ENCODE data around the gene PGAP1.

- TF ChIP-seq CTCF (IDR thresholded peaks at IDR 0.05 in 2 of 3, conservative IDR thresholded peaks at IDR 0.05 in 1 of 3; ENCODE audit: borderline replicate concordance in 1 of 3, insufficient read depth in 1 of 3, low read depth in 2 of 3, low read length in 2 of 3) (no peak), EZH2 (IDR thresholded peaks at IDR 0.05) (no peak), POLR2A (IDR thresholded peaks at IDR 0.05; ENCODE audit: borderline replicate concordance, extremely low read depth, insufficient read depth, insufficient read length) (no peak), ZNF274 (IDR thresholded peaks at IDR 0.05; ENCODE audit: low read depth, low read length) (no peak), SP1 (IDR thresholded peaks at IDR 0.05; ENCODE audit: low read depth) (no peak), ATF3 (IDR thresholded peaks at IDR 0.05) (no peak), SIN3A (IDR thresholded peaks at IDR 0.05; ENCODE audit: low read depth) (no peak), JUND (IDR thresholded peaks at IDR 0.05) (no peak)
Observed at GRCh38 chr2:196967116-196967515, 40.6 kb upstream of the PGAP1 start.
